ENCODE results near the gene DIAPH3. TPM values are rescaled to one million over a fixed set of nuclear protein-coding genes. Genes with fewer than 3 reads are reported as not detected.

DIAPH3 gene
- polyA plus RNA-seq, 3 donors: 0.04 to 0.09 TPM; not detected in 1

- Mint-ChIP-seq H3K36me3 (no peaks in the 10 kb centered on the region), H3K9me3 (peaks cover 0 to 18% (median 4%) of the 10 kb centered on the region in 7 donors), H3K27ac (no peak overlapping the region), H3K27me3 (ENCODE audit: low read depth in 3 of 3) (no peaks in the 10 kb centered on the region), H3K4me3 (no peak overlapping the region), H3K4me1 (no peaks in the 10 kb centered on the region)
- H3K4me3 ChIP-seq (replicated peaks in 1 of 3; ENCODE audit: low read depth in 2 of 3, low read length in 3 of 3): no peak overlapping the region
- no peak overlapping the region for H3K27ac ChIP-seq (ENCODE audit: low read depth in 1 of 2, low read length in 2 of 2)
- H3K27me3 ChIP-seq (ENCODE audit: control insufficient read depth in 2 of 2, insufficient read depth in 2 of 2, low read length in 2 of 2): no peaks in the 10 kb centered on the region
- peaks cover 0 to 2% of the 10 kb centered on the region in 2 donors for H3K9me3 ChIP-seq (replicated peaks in 1 of 2; ENCODE audit: control insufficient read depth in 1 of 2, insufficient read depth in 1 of 2, low read length in 2 of 2)
- H3K79me2 ChIP-seq (ENCODE audit: insufficient read depth, low read length): no peaks in the 10 kb centered on the region
- no peaks in the 10 kb centered on the region for H3K4me1 ChIP-seq (ENCODE audit: control insufficient read depth in 1 of 2, insufficient read depth in 2 of 2, low read length in 2 of 2)
- DNase-seq: no peak
- H3K4me2 ChIP-seq (replicated peaks; ENCODE audit: extremely low read depth, low read length, poor library complexity, severe bottlenecking): no peak overlapping the region
- H4K20me1 ChIP-seq (ENCODE audit: insufficient read depth, low read length): no peaks in the 10 kb centered on the region
- TF ChIP-seq, protein P1, sequence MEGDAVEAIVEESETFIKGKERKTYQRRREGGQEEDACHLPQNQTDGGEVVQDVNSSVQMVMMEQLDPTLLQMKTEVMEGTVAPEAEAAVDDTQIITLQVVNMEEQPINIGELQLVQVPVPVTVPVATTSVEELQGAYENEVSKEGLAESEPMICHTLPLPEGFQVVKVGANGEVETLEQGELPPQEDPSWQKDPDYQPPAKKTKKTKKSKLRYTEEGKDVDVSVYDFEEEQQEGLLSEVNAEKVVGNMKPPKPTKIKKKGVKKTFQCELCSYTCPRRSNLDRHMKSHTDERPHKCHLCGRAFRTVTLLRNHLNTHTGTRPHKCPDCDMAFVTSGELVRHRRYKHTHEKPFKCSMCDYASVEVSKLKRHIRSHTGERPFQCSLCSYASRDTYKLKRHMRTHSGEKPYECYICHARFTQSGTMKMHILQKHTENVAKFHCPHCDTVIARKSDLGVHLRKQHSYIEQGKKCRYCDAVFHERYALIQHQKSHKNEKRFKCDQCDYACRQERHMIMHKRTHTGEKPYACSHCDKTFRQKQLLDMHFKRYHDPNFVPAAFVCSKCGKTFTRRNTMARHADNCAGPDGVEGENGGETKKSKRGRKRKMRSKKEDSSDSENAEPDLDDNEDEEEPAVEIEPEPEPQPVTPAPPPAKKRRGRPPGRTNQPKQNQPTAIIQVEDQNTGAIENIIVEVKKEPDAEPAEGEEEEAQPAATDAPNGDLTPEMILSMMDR (IDR thresholded peaks at IDR 0.05): no peak
- H2AFZ ChIP-seq (ENCODE audit: insufficient read depth, low read depth, low read length, poor library complexity, severe bottlenecking): no peak overlapping the region
- H3K36me3 ChIP-seq (replicated peaks in 1 of 2; ENCODE audit: control insufficient read depth in 1 of 2, insufficient read depth in 2 of 2, low read length in 2 of 2): no peaks in the 10 kb centered on the region
- intact Hi-C loops (cut with micrococcal nuclease): no loop called here
- no peak overlapping the region for H3K9ac ChIP-seq (ENCODE audit: insufficient read depth, low read length, poor library complexity, severe bottlenecking)
- WGBS (ENCODE audit: insufficient coverage): 81% methylated on average over 6 of the region's 6 CpGs
Observed at GRCh38 chr13:59635589-59635988, 528.1 kb downstream of the DIAPH3 start.

- H3K27ac Mint-ChIP-seq: no peak overlapping the region
- H3K4me3 Mint-ChIP-seq: no peak overlapping the region
- H3K9me3 ChIP-seq (replicated peaks in 1 of 2; ENCODE audit: control insufficient read depth in 1 of 2, insufficient read depth in 1 of 2, low read length in 2 of 2): peaks cover 0 to 2% of the 10 kb centered on the region in 2 donors
- H3K4me3 ChIP-seq (replicated peaks in 1 of 3; ENCODE audit: low read depth in 2 of 3, low read length in 3 of 3): no peak overlapping the region
- TF ChIP-seq, protein P1 (IDR thresholded peaks at IDR 0.05): no peak
- no peak for DNase-seq
- no peaks in the 10 kb centered on the region for H3K36me3 ChIP-seq (replicated peaks in 1 of 2; ENCODE audit: control insufficient read depth in 1 of 2, insufficient read depth in 2 of 2, low read length in 2 of 2)
- H3K27ac ChIP-seq (ENCODE audit: low read depth in 1 of 2, low read length in 2 of 2): no peak overlapping the region
- no peaks in the 10 kb centered on the region for H3K4me1 ChIP-seq (ENCODE audit: control insufficient read depth in 1 of 2, insufficient read depth in 2 of 2, low read length in 2 of 2)
- H3K27me3 Mint-ChIP-seq (ENCODE audit: low read depth in 3 of 3): no peaks in the 10 kb centered on the region
- no peak overlapping the region for H3K4me2 ChIP-seq (replicated peaks; ENCODE audit: extremely low read depth, low read length, poor library complexity, severe bottlenecking)
- no peaks in the 10 kb centered on the region for H3K27me3 ChIP-seq (ENCODE audit: control insufficient read depth in 2 of 2, insufficient read depth in 2 of 2, low read length in 2 of 2)
- no peak overlapping the region for H2AFZ ChIP-seq (ENCODE audit: insufficient read depth, low read depth, low read length, poor library complexity, severe bottlenecking)
- H3K9ac ChIP-seq (ENCODE audit: insufficient read depth, low read length, poor library complexity, severe bottlenecking): no peak overlapping the region
- no peaks in the 10 kb centered on the region for H4K20me1 ChIP-seq (ENCODE audit: insufficient read depth, low read length)
- intact Hi-C loops (cut with micrococcal nuclease): no loop called here
- peaks cover 0 to 15% (median 2%) of the 10 kb centered on the region in 7 donors for H3K9me3 Mint-ChIP-seq
- WGBS (ENCODE audit: insufficient coverage): 93% methylated on average over 9 of the region's 9 CpGs
- no peaks in the 10 kb centered on the region for H3K79me2 ChIP-seq (ENCODE audit: insufficient read depth, low read length)
- no peaks in the 10 kb centered on the region for H3K36me3 Mint-ChIP-seq
- H3K4me1 Mint-ChIP-seq: no peaks in the 10 kb centered on the region
Observed at GRCh38 chr13:59633290-59633689, 530.4 kb downstream of the DIAPH3 start.

Measured in CD14-positive monocyte (primary cell).